Mammary epithelial cell (primary cell): Measurements from ENCODE around the gene TACR1.
"Not testable (repeated sequence)": the region's sequence is repeated elsewhere in the genome, so short reads cannot be mapped to it uniquely, and the experiment has no call there.

Source experiments
- EZH2 ChIP-seq: IDR thresholded peaks from 2 replicates; pipeline ENCODE4 v1.6.1; 2012; ENCODE audit warnings: low read length, inconsistent platforms, borderline replicate concordance
- TF ChIP-seq, protein P1 (sequence below), 2 donors: IDR thresholded peaks in 1 of 2; conservative IDR thresholded peaks in 1 of 2; 2 replicates each; pipeline ENCODE4 v1.5.1; 2011 to 2012; ENCODE audit warnings: inconsistent platforms in 2 of 2, low read length in 2 of 2, mild to moderate bottlenecking in 2 of 2, control low read depth in 1 of 2, low read depth in 1 of 2; ENCODE audit not compliant: insufficient read depth in 1 of 2; ENCODE audit errors: extremely low read depth in 1 of 2

DNA sequence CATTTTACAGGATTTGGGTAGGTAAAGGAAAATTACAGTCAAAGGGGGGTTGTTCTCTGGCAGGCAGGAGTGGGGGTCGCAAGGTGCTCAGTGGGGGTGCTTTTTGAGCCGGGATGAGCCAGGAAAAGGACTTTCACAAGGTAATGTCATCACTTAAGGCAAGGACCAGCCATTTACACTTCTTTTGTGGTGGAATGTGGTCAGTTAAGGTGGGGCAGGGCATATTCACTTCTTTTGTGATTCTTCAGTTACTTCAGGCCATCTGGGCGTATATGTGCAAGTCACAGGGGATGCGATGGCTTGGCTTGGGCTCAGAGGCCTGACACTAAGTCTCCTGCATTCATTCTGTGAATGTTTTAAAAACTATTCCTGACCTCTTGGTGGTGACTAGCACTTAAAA is 19.9 kb upstream of the TACR1 start:
- TF ChIP-seq, protein P1, sequence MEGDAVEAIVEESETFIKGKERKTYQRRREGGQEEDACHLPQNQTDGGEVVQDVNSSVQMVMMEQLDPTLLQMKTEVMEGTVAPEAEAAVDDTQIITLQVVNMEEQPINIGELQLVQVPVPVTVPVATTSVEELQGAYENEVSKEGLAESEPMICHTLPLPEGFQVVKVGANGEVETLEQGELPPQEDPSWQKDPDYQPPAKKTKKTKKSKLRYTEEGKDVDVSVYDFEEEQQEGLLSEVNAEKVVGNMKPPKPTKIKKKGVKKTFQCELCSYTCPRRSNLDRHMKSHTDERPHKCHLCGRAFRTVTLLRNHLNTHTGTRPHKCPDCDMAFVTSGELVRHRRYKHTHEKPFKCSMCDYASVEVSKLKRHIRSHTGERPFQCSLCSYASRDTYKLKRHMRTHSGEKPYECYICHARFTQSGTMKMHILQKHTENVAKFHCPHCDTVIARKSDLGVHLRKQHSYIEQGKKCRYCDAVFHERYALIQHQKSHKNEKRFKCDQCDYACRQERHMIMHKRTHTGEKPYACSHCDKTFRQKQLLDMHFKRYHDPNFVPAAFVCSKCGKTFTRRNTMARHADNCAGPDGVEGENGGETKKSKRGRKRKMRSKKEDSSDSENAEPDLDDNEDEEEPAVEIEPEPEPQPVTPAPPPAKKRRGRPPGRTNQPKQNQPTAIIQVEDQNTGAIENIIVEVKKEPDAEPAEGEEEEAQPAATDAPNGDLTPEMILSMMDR (conservative IDR thresholded peaks at IDR 0.05 in 1 of 2, IDR thresholded peaks at IDR 0.05 in 1 of 2; ENCODE audit: extremely low read depth in 1 of 2, insufficient read depth in 1 of 2, low read depth in 1 of 2, low read length in 2 of 2) = not testable (repeated sequence)
- not testable (repeated sequence) for TF ChIP-seq EZH2
